Activated naive CD4-positive, alpha-beta T cell treated with anti-CD3 and anti-CD28 coated beads, Interleukin-2, amount 50 U/mL, for 72 hours (primary cell): ENCODE measurements around the gene RPL37. TPM values are rescaled to one million over a fixed set of nuclear protein-coding genes. Genes with fewer than 3 reads are reported as not detected.

ENCODE experiments used
- ATAC-seq, 2 donors: fragments of 150-1000 bp; cut with Tn5 transposase; 2 replicates each; pipeline ENCODE4 v1.10.0; 2021; ENCODE audit warnings: mild to moderate bottlenecking in 2 of 2, moderate library complexity in 2 of 2
- DNase-seq, 2 donors: peaks; one replicate each; pipeline ENCODE4 v3.0.0; 2021 to 2022; ENCODE audit warnings: low spot score in 2 of 2
- H3K27ac Mint-ChIP-seq, 2 donors: one replicate each; pipeline ENCODE4 v1.8.0; 2022; ENCODE audit warnings: mild to moderate bottlenecking in 2 of 2, mixed read lengths in 2 of 2
- H3K36me3 Mint-ChIP-seq, 2 donors: one replicate each; pipeline ENCODE4 v1.8.0; 2022; ENCODE audit warnings: mixed read lengths in 2 of 2
- H3K9me3 Mint-ChIP-seq, 2 donors: one replicate each; pipeline ENCODE4 v1.8.0; 2022; ENCODE audit warnings: mixed read lengths in 2 of 2
- total RNA-seq, 2 donors: library from RNA; stranded (reverse); gene quantifications; one replicate each; pipeline ENCODE4 v1.2.3, GENCODE V29; 2022

RPL37 gene
- total RNA-seq, 2 donors from 2014 or later, result 1,805 to 1,969 TPM

GRCh38 chr5:40844565-40844964 lies 9.5 kb upstream of the RPL37 start:
- Mint-ChIP-seq H3K36me3 (peaks cover 5 to 10% of the 10 kb centered on the region in 2 donors), H3K9me3 (no peaks in the 10 kb centered on the region), H3K27ac (no peak overlapping the region)
- no peak for DNase-seq
- ATAC-seq, result no peak

- H3K27ac Mint-ChIP-seq, result no peak overlapping the region
- peaks cover 5 to 10% of the 10 kb centered on the region in 2 donors for H3K36me3 Mint-ChIP-seq
- DNase-seq (no peak), ATAC-seq (no peak)
- no peaks in the 10 kb centered on the region for H3K9me3 Mint-ChIP-seq
Observed at GRCh38 chr5:40842351-40842750, 7.3 kb upstream of the RPL37 start.

GRCh38 chr5:40841068-40841805 lies 6.2 kb upstream of the RPL37 start, which contains the start of gene CARD6:
TSS of gene CARD6 (plus strand) at chr5:40841367. CDS start at chr5:40841383, 16 bp downstream.
- Mint-ChIP-seq H3K9me3 (peaks cover 0 to 4% of the 10 kb centered on the region in 2 donors), H3K36me3 (peaks cover 5 to 18% of the 10 kb centered on the region in 2 donors), H3K27ac (peak within 1 kb of the TSS; percentile 50 to 89)
- ATAC-seq (peak; percentile 37 to 55), DNase-seq (no peak)

- H3K36me3 Mint-ChIP-seq, result peaks cover 32 to 42% of the 10 kb centered on the region in 2 donors
- H3K9me3 Mint-ChIP-seq, result peaks cover 0 to 4% of the 10 kb centered on the region in 2 donors
- DNase-seq (no peak), ATAC-seq (no peak)
- H3K27ac Mint-ChIP-seq, result no peak overlapping the region
Observed at GRCh38 chr5:40838086-40838485, 3.1 kb upstream of the RPL37 start.

GRCh38 chr5:40834391-40834848 lies 602 bp downstream of the RPL37 start:
- Mint-ChIP-seq H3K36me3 (peaks cover 58 to 62% of the 10 kb centered on the region in 2 donors), H3K9me3 (peaks cover 0 to 4% of the 10 kb centered on the region in 2 donors), H3K27ac (peak overlapping the region; percentile 98 to 100)
- DNase-seq (no peak), ATAC-seq (no peak)

- Mint-ChIP-seq H3K9me3 (peaks cover 0 to 4% of the 10 kb centered on the region in 2 donors), H3K36me3 (peaks cover 64 to 69% of the 10 kb centered on the region in 2 donors), H3K27ac (peak overlapping the region; percentile 98 to 100)
- DNase-seq (no peak), ATAC-seq (no peak)
Observed at GRCh38 chr5:40833712-40834229, 1.3 kb downstream of the RPL37 start.

- no peak for ATAC-seq
- peaks cover 0 to 4% of the 10 kb centered on the region in 2 donors for H3K9me3 Mint-ChIP-seq
- peak overlapping the region; percentile 96 to 98 for H3K27ac Mint-ChIP-seq
- H3K36me3 Mint-ChIP-seq, result peaks cover 78 to 83% of the 10 kb centered on the region in 2 donors
- no peak for DNase-seq
Observed at GRCh38 chr5:40832345-40832744, 2.7 kb downstream of the RPL37 start.

GRCh38 chr5:40831346-40832210 lies 3.4 kb downstream of the RPL37 start:
- DNase-seq (no peak), ATAC-seq (peak; percentile 77 to 80)
- H3K36me3 Mint-ChIP-seq, result peaks cover 78 to 85% of the 10 kb centered on the region in 2 donors
- peaks cover 0 to under 1% of the 10 kb centered on the region in 2 donors for H3K9me3 Mint-ChIP-seq
- H3K27ac Mint-ChIP-seq, result peak overlapping the region; percentile 96 to 98

- ATAC-seq, result no peak
- Mint-ChIP-seq H3K9me3 (no peaks in the 10 kb centered on the region), H3K27ac (peak overlapping the region; percentile 79 to 83), H3K36me3 (peaks cover 66 to 78% of the 10 kb centered on the region in 2 donors)
- DNase-seq, result no peak
Observed at GRCh38 chr5:40829748-40830533, 5.1 kb downstream of the RPL37 start.

GRCh38 chr5:40828690-40829661 lies 6.0 kb downstream of the RPL37 start:
- DNase-seq, result no peak
- H3K36me3 Mint-ChIP-seq, result peaks cover 56 to 68% of the 10 kb centered on the region in 2 donors
- H3K9me3 Mint-ChIP-seq, result no peaks in the 10 kb centered on the region
- peak overlapping the region; percentile 79 to 89 for H3K27ac Mint-ChIP-seq
- no peak for ATAC-seq

- H3K27ac Mint-ChIP-seq, result peak overlapping the region; percentile 79 to 89
- peaks cover 48 to 59% of the 10 kb centered on the region in 2 donors for H3K36me3 Mint-ChIP-seq
- DNase-seq (no peak), ATAC-seq (no peak)
- no peaks in the 10 kb centered on the region for H3K9me3 Mint-ChIP-seq
Observed at GRCh38 chr5:40828021-40828631, 6.9 kb downstream of the RPL37 start.

- peaks cover 40 to 52% of the 10 kb centered on the region in 2 donors for H3K36me3 Mint-ChIP-seq
- DNase-seq (no peak), ATAC-seq (no peak)
- H3K9me3 Mint-ChIP-seq, result no peaks in the 10 kb centered on the region
- peak overlapping the region; percentile 10 to 40 for H3K27ac Mint-ChIP-seq
Observed at GRCh38 chr5:40827188-40827977, 7.6 kb downstream of the RPL37 start.

- H3K9me3 Mint-ChIP-seq, result no peaks in the 10 kb centered on the region
Observed at GRCh38 chr5:40826489-40827187, 8.4 kb downstream of the RPL37 start.

More at GRCh38 chr5:40826489-40827187, 8.4 kb downstream of the RPL37 start:
- Mint-ChIP-seq H3K27ac (peak overlapping the region in 1 of 2 donors; percentile 40), H3K36me3 (peaks cover 33 to 45% of the 10 kb centered on the region in 2 donors)
- ATAC-seq, result no peak
- DNase-seq, result no peak
